Kidney capillary endothelial cell (primary cell): Measurements from ENCODE around the gene NSF.
"Not testable (repeated sequence)": the region's sequence is repeated elsewhere in the genome, so short reads cannot be mapped to it uniquely, and the experiment has no call there.

ENCODE experiments used
- DNase-seq: peaks from one replicate; pipeline ENCODE4 v3.0.0-alpha.2; 2018; ENCODE audit warnings: low spot score

The NSF gene

DNA sequence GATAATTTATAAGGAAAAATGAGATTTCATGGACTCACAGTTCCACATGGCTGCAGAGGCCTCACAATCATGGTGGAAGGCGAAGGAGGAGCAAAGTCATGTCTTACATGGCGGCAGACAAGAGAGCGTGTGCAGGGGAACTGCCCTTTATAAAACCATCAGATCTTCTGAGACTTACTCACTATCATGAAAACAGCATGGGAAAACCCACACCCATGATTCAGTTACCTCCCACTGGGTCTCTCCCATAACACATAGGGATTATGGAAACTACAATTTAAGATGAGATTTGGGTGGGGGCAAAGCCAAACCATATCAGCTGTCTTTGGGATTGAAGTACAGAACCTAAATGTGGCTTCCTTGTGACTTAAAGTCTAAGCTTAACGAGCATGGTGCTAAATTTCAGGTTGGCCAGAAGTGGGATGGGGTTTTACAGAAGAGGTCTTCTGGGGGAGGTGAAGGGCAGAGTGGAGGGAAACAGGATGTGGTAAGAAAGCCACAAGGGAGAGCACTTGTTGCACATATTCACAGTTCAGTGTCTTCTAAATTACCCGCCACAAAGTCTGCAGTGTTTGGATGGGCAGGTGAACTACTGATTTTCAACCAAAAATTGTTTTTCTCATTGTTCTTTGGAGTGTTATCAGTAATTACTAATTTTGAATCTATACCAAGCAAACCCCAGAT lies 38.4 kb downstream of the NSF start:
- DNase-seq, result not testable (repeated sequence)

DNA sequence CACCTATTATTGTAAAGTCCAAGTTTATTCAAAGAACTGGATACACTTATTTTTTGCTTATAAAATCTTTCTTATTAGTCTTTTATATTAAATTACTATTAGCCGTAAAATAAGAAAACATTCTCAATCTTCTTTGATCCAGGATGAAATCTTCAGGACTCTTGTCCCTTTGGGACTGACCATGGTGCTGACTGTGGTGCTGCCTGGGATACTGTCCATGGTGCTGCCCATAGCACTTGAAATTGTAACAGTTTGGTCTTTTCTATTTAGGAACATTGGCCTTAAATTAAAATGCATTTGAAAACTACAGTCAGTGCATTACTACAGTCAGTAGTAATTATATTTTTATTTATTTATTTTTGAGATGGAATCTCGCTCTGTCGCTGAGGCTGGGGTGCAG lies 41.7 kb downstream of the NSF start:
- not testable (repeated sequence) for DNase-seq

DNA sequence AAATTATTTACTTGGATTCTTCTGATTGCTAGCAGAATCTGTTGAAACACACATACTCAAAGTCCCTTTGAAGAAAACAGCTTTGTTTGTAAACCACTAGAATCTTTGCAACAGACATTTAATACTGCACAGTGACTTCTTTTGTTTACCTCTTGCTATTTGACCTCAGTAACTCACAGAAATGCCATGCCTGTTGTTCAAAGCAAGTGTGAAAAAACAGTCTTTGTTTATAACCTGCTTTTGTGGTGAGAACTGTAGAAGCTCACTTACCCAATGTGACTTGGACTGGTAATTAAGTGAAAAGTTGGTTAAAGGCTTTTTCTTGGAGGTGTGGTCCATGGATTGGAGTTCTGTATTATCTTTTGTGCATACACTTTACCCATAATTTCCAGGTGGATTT lies 44.4 kb downstream of the NSF start:
- DNase-seq, result not testable (repeated sequence)

DNA sequence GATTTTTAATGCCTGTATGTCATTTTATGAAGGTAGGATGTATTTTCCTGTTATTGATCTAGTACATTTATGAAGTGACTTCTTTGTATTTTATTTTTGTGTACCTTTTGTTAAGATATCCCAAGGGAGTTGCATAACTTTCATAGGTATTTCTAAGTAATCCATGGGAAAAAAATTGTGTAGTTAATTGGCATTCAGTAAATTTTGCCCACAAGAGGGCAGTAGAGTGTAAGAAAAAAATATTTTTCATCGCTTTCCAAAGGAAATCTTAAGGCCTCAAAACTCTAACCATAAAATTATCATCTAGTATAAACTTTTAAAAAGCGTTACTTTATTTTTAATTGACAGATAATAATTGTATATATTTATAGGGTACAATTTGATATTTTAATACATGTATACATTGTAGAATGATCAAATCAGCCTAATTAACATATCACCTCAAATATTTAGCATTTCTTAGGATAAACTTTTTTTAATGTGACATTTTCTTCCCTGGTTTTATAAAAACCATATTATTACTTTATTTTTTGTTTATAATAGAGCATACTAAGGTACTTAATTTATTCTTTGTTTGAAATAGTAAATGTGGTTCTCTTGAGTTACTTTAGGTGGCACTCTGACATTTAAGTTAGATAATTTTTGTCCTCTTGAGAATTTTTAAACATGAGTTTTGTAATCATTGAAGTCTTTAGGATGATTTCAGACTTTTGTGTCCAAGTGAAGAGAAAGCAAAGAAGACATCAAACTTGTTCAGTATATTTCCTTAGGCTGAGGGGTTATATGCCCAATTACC lies 51.6 kb downstream of the NSF start:
- DNase-seq, result not testable (repeated sequence)

DNA sequence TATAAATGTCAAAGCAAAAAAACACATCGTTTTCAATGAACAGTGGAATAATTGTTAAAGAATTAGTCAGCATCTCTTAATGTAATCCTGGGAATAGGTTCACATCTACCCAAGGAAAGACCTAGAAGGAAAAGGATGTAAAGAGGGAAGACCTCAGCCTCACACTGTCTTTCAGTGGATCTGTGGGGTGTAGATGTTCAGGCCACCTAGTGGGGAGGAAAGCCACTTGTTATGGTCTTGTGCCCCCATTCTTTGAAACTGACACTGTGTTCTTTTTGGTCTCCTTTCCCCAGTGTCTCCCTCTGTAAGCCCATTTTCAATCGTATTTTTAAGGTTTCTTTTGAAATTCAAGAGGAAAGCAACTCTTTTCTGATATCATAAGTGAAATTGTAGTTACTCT lies 56.8 kb downstream of the NSF start:
- DNase-seq, result not testable (repeated sequence)

DNA sequence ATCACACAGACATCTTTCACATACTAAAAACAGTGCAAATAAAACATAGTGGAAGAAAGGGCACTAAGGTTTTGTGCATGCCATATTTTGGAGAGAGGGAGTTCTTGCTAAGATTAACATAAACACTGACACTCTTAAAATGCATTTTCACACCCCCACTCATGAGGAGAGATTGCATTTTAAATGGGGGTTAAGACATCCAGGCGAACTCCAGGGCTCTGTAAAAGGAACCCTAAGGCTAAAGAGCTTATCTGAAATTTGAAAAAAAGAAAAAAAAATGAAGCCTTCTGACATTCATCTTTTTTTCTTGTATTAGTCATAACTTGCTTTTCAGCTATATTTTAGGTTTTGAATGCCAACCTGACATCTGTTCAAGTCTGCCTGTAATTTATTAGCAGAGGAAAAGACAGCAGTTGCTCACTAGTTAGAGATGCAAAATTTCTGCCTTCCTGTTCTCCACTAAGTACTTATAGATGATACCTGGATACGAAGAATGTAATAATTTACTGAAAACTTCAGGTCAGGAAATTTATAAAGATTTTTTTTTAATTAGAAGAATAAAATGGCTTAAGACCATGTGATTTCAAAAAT lies 57.3 kb downstream of the NSF start:
- DNase-seq, result not testable (repeated sequence)

DNA sequence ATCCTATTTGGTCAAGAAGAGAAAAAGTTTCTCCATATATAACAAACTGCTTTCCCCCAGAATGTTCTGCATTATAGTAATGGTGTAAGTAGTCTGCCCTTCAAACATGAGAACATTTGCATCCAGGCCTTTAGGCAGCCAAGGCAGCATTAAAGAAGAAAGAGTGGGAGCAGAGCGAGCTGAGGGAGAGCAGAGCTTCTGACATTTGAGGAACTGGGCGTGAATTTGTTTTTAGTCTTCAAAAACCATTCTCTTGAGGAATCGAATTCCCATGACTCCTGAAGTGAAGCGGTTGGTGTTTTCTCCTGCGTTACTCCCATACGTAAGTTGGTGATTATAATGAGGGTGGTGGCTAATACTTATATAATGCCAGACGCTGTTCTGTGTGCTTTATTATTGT lies 58.8 kb downstream of the NSF start:
- not testable (repeated sequence) for DNase-seq

DNA sequence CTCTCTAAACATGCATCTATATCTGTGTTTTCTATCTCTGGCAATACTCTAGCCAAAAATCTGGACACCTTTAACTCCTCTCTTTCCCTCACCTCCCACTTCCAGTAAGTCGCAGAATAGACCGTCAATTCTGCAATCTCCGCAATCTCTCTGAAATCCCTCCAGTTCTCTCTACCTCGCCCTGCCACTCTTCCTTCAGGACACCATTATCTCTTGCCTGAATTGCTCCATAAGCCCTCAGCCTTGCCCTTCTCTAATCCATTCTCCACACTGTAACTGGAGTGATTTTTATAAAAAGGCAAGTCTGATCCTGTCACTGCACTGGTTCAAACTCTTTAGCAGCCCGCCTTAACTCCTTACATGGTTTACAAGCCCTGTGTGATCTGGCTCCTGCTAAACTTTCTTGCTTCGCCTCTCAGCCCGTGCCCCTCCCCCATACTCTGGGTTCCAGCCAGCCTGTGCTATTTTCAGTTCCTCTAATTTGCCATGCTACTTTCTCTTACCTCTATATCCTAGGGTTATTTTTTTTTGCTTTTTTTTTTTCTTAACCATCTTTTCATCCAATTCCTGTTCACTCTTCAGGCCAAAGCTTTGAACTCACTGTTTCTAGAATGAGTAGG lies 61.7 kb downstream of the NSF start:
- DNase-seq, result not testable (repeated sequence)

DNA sequence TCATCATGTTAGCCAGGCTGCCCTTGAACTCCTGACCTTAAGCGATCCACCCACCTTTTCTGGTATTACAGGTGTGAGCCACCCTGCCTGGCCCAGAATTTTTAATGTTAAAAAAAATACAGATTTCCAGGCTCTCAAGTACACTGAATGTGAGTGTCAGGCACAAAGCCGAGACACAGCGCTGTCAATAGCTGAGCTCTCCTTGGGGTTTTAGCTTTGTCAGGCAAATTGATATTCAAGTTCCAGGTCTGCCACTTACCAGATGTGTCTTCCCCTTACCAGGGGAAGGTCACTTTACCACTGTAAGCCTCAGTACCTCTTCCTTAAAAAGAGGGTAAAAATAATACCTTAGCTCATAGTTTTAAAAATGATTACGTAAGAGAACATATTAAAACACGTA lies 67.8 kb downstream of the NSF start:
- not testable (repeated sequence) for DNase-seq

DNA sequence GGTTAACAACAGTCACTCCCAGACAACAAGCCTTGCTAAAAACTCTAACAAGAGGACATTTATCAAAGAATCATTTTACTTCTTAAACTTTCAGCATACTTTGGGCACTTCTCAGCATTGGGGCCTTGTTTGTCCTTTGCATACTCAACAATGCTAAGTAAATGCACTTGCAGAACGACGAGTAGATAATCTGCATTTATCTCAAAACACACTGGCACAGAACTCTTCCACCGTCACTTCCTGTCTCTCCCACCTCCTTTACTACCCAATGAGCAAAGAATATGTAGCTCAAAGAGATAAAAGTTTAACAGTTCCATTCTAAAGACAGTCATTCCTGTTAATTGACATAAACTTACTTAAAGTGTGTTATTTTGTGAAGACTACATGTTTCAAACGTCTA lies 69.2 kb downstream of the NSF start:
- DNase-seq, result not testable (repeated sequence)

DNA sequence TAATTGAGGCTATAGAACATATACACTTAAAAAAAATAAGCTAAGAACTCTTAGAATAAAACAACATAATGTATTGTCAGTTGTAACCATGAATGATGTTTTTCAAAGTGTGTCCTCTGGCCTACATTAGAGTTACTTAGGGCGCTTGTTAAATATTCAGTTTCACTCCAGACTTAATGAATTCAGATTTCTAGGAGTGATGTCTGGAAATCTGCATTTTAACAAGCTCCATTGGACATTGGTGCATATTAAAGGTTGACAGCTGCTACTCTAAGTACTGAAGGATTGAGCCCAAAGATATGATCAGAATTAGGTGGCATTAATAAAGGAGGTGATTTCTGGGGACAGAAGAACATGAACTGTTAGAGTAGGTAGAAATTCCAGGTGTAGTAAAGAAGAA lies 72.7 kb downstream of the NSF start:
- not testable (repeated sequence) for DNase-seq

DNA sequence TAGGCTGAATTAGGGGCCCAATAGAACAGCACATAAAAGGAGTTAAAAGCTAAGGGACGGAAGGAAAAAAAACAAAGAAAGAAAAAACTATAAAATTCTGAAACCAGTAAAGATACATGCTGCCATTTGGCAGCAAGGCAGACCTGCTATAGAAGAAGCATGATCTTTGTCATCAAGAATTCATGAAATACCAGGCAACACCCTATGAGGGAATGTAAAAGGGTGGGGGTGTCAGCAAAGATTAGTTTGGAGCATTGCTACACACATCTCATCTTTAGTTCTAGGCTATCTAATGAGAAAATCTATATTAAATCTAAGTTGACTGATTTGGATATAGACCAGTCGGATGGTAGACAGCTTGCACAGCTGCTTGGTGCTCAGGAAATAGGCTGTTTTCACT lies 73.1 kb downstream of the NSF start:
- DNase-seq, result not testable (repeated sequence)

DNA sequence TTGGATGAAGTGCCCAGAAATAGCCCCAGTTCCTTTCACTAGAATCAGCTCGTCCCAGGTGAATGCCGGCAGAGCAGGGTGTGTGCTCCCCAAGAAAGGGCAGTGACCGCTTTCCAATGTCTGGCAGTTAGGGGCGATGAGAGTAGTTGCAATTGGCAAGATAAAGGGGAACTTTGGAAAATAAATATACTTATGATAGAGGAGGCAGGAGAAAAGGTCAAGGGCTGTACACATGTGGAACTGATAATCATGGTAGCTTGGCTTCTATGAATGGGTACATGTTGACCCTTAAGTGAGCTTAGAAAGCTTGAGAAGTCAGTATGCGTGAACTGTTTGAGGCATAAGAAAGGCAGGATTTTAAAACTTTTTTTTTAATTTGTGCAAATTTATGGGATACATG lies 75.5 kb downstream of the NSF start:
- DNase-seq, result not testable (repeated sequence)

DNA sequence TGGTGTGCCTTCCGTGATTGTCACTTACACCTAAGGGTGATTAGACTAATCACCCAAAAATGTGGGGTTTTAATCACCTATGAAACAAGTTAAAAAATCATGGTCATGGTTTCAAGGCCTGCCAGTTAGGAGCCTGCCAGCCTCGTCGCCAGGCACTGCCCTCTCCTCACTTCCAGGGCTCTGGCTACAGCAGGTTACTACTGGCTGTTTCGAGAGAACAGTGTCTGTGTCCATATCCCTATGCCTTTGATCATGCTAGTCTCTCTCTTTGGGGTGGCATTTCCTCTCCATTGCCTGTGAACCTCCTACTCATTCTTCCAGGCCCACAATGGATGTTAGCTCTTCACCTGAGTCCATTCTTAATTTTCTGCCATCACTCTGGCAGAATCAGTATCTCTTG lies 80.3 kb downstream of the NSF start:
- DNase-seq, result not testable (repeated sequence)

DNA sequence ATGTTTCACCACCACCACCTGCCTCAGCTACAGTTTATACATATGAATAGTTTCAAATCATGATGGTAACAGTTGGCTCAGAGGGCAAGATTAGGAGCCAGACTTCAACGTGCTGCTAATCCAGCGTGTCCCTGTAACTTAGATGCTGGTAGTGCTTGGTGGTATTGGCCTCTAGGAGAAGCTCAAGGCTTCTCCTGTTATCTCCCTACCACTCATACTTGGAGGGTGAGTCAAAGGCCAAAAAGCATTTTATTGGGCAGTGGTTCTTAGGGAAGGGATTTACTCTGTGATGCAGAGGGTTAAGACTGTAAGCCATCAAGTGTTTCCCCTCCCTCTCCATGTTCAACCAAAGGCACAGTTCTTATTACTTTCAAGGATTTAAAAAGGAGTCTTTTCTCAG lies 82.3 kb downstream of the NSF start:
- DNase-seq, result not testable (repeated sequence)

DNA sequence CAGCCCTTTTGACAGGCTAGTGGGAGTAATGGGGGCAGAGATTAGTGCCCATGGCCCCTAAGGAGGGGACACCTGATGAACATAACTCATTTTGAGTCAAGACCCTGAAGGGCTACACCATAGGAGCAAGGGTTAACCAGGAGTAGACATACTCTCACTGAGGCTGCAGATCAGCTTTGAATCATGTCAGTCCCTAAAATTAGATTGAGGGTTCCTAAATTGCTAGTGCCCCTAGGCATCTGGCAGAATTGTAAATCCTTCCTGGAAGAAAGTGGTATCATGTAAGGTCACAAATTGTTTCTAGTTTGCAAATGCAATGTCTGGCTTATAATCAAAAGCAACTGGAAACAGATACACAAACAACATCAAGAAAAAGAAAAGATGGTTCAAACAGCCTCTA lies 87.3 kb downstream of the NSF start:
- not testable (repeated sequence) for DNase-seq

DNA sequence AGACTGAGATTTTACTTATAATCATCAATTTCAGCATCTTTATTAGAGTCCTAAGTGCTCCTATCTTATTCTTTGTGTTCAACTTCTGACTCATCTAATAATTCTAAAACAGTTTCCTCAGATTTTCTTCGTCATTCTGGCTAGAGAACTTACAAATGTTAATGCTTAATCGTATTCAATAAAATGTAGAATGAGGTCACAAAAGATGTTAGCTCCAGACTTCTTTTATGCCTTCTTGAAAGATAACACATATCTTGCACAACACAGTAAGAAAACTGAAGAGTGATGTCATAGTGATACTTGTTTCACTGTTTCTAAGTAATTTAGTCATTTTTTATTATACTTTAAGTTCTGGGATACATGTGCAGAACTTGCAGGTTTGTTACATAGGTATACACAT lies 93.2 kb downstream of the NSF start:
- not testable (repeated sequence) for DNase-seq

DNA sequence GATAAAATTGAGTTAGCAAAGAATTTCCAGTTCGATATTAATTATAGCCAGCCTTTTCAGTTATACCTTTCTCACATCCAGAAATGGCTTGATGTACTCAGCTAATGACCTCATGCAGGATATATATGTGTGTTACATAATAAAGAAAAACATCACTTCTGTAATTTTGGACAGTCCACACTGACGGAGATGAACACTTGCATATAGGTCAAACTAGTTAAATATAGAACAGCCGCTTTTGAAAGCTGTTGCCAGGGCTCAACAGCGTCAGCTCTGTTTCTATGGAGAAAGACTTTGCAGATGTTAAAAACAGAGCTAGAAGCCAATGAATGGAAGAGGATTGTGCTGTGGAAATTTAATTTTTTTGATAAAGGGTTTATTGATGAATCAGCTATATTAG lies 94.8 kb downstream of the NSF start:
- DNase-seq, result not testable (repeated sequence)

DNA sequence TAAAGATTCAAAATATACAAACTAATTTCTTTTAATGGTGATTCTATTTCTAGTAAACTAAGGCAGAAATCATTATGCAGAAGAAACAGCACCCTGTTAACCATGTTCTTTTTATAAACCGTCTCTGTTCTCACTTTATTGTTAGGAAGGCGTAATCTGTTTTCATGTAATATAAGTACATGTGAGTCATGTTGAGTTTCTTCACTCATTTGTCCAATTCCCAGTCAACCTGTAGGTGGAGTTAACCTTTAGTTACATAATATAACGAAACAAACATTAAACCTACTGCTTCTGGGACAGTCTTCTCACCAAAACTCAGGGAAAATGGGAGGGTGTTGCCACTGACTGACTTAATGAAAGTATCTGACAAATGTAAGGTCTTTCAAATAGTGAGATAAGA lies 101.7 kb downstream of the NSF start:
- DNase-seq, result not testable (repeated sequence)

DNA sequence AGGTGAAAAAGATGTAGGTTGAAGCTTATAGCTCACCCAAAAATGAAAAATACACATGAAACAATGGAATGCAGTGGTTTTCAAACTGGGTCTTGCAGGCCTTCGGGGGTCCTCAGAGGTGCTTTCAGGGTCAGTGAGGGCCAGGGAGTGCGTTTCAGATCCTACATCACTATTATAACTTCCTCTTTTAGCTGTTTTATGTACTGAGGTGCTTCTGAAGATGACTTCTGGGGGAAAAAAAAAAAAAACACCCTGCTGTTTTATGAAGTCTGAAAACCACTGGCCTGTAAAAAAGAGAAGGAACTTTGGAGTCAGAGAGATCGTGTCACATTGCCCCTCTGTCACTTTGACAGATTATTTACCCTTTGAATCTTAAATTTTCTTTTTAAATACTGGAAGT lies 102.8 kb downstream of the NSF start:
- DNase-seq, result not testable (repeated sequence)

DNA sequence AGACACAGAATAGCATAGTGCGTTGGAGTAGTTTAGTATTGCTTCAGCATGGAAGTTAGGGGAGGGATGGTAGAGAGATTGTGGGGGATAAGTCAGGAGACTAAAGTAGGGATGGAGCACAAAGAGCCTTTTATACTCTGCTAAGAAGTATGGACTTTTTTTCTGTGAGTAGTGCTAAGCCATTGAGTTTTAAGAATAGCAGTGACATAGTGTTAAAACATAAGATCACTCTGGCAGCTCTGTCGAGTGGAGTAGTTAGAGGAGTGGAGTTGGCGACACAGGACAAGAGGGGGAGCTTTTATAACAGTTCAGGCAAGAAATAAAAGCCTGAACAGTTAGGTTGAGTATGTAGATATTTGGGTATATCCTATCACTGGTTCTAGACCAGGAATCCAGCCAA lies 106.1 kb downstream of the NSF start:
- DNase-seq, result not testable (repeated sequence)

DNA sequence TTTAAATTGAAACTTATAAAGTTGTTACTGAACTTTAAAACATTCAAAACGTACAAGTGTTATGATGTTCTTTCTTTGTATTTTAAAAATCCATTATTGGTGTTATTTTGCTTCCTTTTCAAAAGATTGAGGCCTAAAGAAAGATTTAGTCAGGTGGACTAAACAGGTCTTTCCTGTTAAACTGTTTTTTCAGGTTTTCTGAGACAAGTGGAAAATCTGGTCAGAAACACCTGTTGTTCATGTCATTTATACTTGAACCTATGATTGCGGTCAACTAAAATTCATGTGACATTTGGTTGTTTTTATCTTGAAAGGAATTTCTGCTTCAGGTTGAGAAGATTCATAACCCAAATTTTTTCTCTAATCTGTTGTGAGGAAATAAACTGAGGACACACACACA lies 108.5 kb downstream of the NSF start:
- not testable (repeated sequence) for DNase-seq

DNA sequence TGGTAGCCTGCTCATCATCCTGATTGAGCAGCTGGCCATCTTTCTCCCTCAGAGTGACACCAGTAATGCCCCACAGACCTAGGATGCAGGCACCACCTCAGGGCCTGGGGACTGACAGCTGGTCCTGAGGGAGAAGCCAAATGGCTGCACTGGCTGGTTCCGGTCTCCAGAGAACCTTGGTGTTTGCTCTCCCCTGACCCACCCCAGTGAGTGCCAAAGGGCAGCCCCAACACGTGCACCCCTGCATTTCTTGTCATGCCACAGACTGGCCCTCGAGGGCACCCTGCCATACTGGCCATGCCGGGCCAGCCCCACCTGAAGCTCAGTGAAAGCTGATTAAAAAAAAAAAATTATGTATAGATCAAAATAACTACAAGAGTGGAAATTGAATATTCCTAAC lies 127.5 kb downstream of the NSF start:
- DNase-seq, result no peak
